AG09309 (cell line): Measurements from ENCODE around the gene PDE1A.

Source experiments
- DNase-seq: peaks from one replicate; pipeline ENCODE4 v3.0.0-alpha.2; 2010; ENCODE audit warnings: low read depth
- H3K4me3 ChIP-seq: 2 replicates; pipeline ENCODE4 v1.5.1; 2011; ENCODE audit warnings: mild to moderate bottlenecking, low read depth, low read length, moderate library complexity; ENCODE audit not compliant: control insufficient read depth
- TF ChIP-seq, protein P1 (sequence below): IDR thresholded peaks from 2 replicates; pipeline ENCODE4 v1.5.1; 2011; ENCODE audit warnings: mild to moderate bottlenecking, low read depth, low read length, inconsistent platforms; ENCODE audit not compliant: insufficient read depth, control insufficient read depth; ENCODE audit errors: missing control alignments

PDE1A gene

GRCh38 chr2:182248898-182249297 lies 177.9 kb downstream of the PDE1A start:
- no peak for DNase-seq
- TF ChIP-seq, protein P1, sequence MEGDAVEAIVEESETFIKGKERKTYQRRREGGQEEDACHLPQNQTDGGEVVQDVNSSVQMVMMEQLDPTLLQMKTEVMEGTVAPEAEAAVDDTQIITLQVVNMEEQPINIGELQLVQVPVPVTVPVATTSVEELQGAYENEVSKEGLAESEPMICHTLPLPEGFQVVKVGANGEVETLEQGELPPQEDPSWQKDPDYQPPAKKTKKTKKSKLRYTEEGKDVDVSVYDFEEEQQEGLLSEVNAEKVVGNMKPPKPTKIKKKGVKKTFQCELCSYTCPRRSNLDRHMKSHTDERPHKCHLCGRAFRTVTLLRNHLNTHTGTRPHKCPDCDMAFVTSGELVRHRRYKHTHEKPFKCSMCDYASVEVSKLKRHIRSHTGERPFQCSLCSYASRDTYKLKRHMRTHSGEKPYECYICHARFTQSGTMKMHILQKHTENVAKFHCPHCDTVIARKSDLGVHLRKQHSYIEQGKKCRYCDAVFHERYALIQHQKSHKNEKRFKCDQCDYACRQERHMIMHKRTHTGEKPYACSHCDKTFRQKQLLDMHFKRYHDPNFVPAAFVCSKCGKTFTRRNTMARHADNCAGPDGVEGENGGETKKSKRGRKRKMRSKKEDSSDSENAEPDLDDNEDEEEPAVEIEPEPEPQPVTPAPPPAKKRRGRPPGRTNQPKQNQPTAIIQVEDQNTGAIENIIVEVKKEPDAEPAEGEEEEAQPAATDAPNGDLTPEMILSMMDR = no peak
- H3K4me3 ChIP-seq = no peak overlapping the region

DNA sequence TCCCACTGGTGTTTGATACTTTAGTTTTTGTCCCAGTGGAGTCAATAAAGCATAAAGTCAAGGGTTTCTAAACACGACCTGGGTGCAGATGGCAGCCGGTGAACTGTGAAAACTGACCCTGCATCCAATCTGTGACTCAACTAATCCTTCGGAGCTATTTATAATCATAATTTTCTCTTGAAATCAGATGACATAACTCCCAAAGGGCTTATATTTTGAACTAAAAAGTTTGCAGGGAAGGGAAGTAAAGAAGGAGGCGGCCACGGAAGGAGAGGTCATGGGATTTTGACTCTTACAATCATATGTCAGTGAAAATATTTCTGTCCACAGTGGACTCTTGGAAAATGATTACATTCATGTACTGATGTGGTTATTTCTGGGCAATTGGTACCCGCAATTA lies 178.5 kb downstream of the PDE1A start:
- TF ChIP-seq, protein P1 = no peak
- no peak for DNase-seq
- H3K4me3 ChIP-seq = no peak overlapping the region

DNA sequence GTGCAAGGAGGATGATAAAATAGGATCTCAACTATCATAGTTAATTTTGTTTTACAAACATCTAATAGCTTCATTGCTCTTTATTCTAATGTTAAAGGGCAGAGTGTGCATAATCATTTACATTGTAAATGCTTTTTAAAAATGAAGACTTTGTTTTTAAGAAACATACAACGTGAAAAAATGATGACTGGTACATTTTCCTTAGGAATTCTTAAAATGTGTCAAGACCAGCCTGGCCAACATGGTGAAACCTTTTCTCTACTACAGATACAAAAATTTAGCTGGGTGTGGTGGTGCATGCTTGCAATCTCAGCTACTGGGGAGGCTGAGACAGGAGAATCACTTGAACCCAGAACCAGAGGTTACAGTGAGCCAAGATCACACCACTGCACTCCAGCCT lies 179.0 kb downstream of the PDE1A start:
- no peak for DNase-seq
- H3K4me3 ChIP-seq = no peak overlapping the region
- TF ChIP-seq, protein P1 = no peak

GRCh38 chr2:182245963-182246362 lies 180.9 kb downstream of the PDE1A start:
- TF ChIP-seq, protein P1 = no peak
- no peak overlapping the region for H3K4me3 ChIP-seq
- no peak for DNase-seq

GRCh38 chr2:182242609-182243008 lies 184.2 kb downstream of the PDE1A start:
- TF ChIP-seq, protein P1 = no peak
- no peak overlapping the region for H3K4me3 ChIP-seq
- DNase-seq = no peak

DNA sequence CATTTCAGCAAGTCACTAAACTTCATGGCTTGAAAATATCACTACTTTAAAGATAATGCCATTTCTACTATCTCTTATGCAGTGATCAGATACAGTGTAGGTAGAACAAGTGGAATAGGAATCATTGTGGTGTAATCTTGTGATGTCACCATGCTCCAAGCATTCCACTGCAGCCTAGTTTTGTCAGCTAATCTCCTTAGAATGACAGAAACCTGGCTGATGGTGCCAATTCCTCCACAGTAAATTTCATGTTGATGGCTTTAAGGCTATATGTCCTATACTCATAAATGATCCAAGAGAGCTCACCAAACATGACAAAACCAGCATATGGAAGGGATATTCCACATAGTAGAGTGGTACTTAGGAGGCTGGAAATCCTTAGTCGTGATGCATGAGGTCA lies 184.9 kb downstream of the PDE1A start:
- TF ChIP-seq, protein P1 = no peak
- no peak for DNase-seq
- no peak overlapping the region for H3K4me3 ChIP-seq

- H3K4me3 ChIP-seq = no peak overlapping the region
- DNase-seq = no peak
- TF ChIP-seq, protein P1 = peak; percentile 37
Measured at GRCh38 chr2:182240862-182241371, 185.9 kb downstream of the PDE1A start.
